DOHH2 (cell line): ENCODE results near the gene MRPL50.

Experiments used
- H3F3A ChIP-seq: fragments of 200-600 bp; sonication (generic), shearing (Covaris generic); 2 replicates; pipeline ENCODE4 v1.6.0; 2016; ENCODE audit warnings: antibody characterized with exemption, mild to moderate bottlenecking; ENCODE audit not compliant: control insufficient read depth, insufficient read depth
- H3K27ac ChIP-seq: fragments of 200-600 bp; sonication (generic); 2 replicates; pipeline ENCODE4 v1.5.1; 2014; ENCODE audit warnings: low read depth, mild to moderate bottlenecking, low read length, moderate library complexity
- H3K27me3 ChIP-seq: fragments of 200-600 bp; sonication (generic); 2 replicates; pipeline ENCODE4 v1.6.1; 2014; ENCODE audit warnings: mild to moderate bottlenecking, low read length, mixed read lengths; ENCODE audit not compliant: control insufficient read depth
- H3K36me3 ChIP-seq: fragments of 200-600 bp; sonication (generic); 2 replicates; pipeline ENCODE4 v1.6.1; 2014; ENCODE audit warnings: mild to moderate bottlenecking, low read length, moderate library complexity, mixed read lengths; ENCODE audit not compliant: control insufficient read depth
- H3K4me1 ChIP-seq: fragments of 200-600 bp; sonication (generic); 2 replicates; pipeline ENCODE4 v1.6.1; 2014; ENCODE audit warnings: mild to moderate bottlenecking, low read length, mixed read lengths; ENCODE audit not compliant: control insufficient read depth
- H3K4me2 ChIP-seq: fragments of 200-600 bp; sonication (generic); 2 replicates; pipeline ENCODE4 v1.6.0; 2014; ENCODE audit warnings: mild to moderate bottlenecking, low read length, moderate library complexity
- H3K4me3 ChIP-seq: fragments of 200-600 bp; sonication (generic); 2 replicates; pipeline ENCODE4 v1.5.1; 2014; ENCODE audit warnings: mild to moderate bottlenecking, low read length, mixed read lengths
- H3K79me2 ChIP-seq: fragments of 200-600 bp; sonication (generic); 2 replicates; pipeline ENCODE4 v1.6.1; 2014; ENCODE audit warnings: mild to moderate bottlenecking, low read length, mixed read lengths; ENCODE audit not compliant: control insufficient read depth
- H3K9me2 ChIP-seq: fragments of 200-600 bp; sonication (generic); replicated peaks from 2 replicates; pipeline ENCODE4 v1.6.1; 2014; ENCODE audit warnings: mild to moderate bottlenecking, low read length, mixed read lengths; ENCODE audit not compliant: control insufficient read depth
- H3K9me3 ChIP-seq: fragments of 200-600 bp; sonication (generic); 2 replicates; pipeline ENCODE4 v1.6.1; 2014; ENCODE audit warnings: antibody characterized with exemption, low read length, mixed read lengths; ENCODE audit not compliant: control insufficient read depth, insufficient read depth
- H4K20me1 ChIP-seq: fragments of 200-600 bp; sonication (generic); 2 replicates; pipeline ENCODE4 v1.6.0; 2014; ENCODE audit warnings: low read depth, mild to moderate bottlenecking, antibody characterized with exemption, low read length, moderate library complexity; ENCODE audit not compliant: control insufficient read depth, insufficient read depth
- EZH2phosphoT487 ChIP-seq: fragments of 200-600 bp; sonication (generic); IDR thresholded peaks from 2 replicates; pipeline ENCODE4 v1.6.1; 2017; ENCODE audit warnings: borderline replicate concordance, mild to moderate bottlenecking, antibody characterized with exemption, low read length, moderate library complexity, mixed read lengths
- TF ChIP-seq, protein P1 (sequence below): fragments of 200-600 bp; sonication (generic); IDR thresholded peaks from one replicate; pipeline ENCODE4 v1.5.1; 2014; ENCODE audit warnings: antibody characterized with exemption, mild to moderate bottlenecking, low read depth, low read length; ENCODE audit not compliant: poor library complexity, severe bottlenecking

Gene MRPL50

DNA sequence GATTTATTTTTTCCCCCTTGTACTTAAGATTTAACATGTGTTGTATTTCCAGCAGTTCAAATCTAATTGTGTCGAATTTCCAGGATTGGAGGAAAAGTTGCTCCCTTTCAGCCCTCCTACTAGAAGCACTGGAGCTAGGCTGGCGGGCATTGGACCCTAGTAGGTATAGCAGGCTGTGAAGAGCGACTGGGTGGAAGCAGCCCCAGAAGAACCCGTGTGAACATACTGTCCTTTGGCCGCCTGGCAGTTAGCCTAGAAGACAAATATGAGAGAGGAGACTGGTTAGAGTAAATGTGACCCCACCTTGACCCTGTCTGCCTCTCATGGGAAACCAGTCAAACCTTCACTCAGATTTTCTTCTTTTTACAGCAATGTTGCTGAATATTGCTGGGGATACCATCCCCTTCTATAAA is 23.2 kb upstream of the MRPL50 start:
- H3F3A ChIP-seq, result no peaks in the 10 kb centered on the region
- H4K20me1 ChIP-seq, result no peaks in the 10 kb centered on the region
- no peaks in the 10 kb centered on the region for H3K9me2 ChIP-seq
- no peak overlapping the region for H3K4me2 ChIP-seq
- H3K9me3 ChIP-seq, result no peaks in the 10 kb centered on the region
- no peaks in the 10 kb centered on the region for H3K4me1 ChIP-seq
- H3K79me2 ChIP-seq, result no peaks in the 10 kb centered on the region
- no peak overlapping the region for H3K27ac ChIP-seq
- H3K36me3 ChIP-seq, result no peaks in the 10 kb centered on the region
- TF ChIP-seq, protein P1, sequence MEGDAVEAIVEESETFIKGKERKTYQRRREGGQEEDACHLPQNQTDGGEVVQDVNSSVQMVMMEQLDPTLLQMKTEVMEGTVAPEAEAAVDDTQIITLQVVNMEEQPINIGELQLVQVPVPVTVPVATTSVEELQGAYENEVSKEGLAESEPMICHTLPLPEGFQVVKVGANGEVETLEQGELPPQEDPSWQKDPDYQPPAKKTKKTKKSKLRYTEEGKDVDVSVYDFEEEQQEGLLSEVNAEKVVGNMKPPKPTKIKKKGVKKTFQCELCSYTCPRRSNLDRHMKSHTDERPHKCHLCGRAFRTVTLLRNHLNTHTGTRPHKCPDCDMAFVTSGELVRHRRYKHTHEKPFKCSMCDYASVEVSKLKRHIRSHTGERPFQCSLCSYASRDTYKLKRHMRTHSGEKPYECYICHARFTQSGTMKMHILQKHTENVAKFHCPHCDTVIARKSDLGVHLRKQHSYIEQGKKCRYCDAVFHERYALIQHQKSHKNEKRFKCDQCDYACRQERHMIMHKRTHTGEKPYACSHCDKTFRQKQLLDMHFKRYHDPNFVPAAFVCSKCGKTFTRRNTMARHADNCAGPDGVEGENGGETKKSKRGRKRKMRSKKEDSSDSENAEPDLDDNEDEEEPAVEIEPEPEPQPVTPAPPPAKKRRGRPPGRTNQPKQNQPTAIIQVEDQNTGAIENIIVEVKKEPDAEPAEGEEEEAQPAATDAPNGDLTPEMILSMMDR, result no peak
- no peak for TF ChIP-seq EZH2phosphoT487
- H3K4me3 ChIP-seq, result no peak overlapping the region
- H3K27me3 ChIP-seq, result no peaks in the 10 kb centered on the region

DNA sequence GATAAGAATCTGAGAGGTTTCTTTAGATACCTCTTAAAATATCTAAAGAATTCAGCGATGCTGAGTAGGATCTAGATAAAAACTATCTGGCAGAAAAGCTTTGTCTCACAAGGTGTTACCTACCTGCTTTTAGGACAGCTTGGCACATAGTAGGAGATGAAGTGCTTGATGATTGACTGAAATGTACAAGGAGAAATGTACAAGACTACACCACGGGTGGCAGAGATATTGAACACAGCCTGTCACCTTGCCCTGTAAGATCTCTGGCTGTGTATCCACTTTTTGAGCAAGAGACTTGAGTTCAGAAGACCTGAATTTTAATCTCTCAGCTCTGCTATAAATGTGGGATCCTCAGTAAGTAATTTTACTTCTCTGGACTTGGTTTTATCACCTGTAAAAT is 21.4 kb upstream of the MRPL50 start:
- H3K9me3 ChIP-seq, result no peaks in the 10 kb centered on the region
- H3K27me3 ChIP-seq, result no peaks in the 10 kb centered on the region
- H3K27ac ChIP-seq, result no peak overlapping the region
- TF ChIP-seq, protein P1, result no peak
- TF ChIP-seq EZH2phosphoT487, result no peak
- no peaks in the 10 kb centered on the region for H3K9me2 ChIP-seq
- no peak overlapping the region for H3K4me2 ChIP-seq
- no peaks in the 10 kb centered on the region for H3K36me3 ChIP-seq
- no peaks in the 10 kb centered on the region for H3F3A ChIP-seq
- H3K79me2 ChIP-seq, result no peaks in the 10 kb centered on the region
- H3K4me1 ChIP-seq, result no peaks in the 10 kb centered on the region
- H3K4me3 ChIP-seq, result no peak overlapping the region
- no peaks in the 10 kb centered on the region for H4K20me1 ChIP-seq

DNA sequence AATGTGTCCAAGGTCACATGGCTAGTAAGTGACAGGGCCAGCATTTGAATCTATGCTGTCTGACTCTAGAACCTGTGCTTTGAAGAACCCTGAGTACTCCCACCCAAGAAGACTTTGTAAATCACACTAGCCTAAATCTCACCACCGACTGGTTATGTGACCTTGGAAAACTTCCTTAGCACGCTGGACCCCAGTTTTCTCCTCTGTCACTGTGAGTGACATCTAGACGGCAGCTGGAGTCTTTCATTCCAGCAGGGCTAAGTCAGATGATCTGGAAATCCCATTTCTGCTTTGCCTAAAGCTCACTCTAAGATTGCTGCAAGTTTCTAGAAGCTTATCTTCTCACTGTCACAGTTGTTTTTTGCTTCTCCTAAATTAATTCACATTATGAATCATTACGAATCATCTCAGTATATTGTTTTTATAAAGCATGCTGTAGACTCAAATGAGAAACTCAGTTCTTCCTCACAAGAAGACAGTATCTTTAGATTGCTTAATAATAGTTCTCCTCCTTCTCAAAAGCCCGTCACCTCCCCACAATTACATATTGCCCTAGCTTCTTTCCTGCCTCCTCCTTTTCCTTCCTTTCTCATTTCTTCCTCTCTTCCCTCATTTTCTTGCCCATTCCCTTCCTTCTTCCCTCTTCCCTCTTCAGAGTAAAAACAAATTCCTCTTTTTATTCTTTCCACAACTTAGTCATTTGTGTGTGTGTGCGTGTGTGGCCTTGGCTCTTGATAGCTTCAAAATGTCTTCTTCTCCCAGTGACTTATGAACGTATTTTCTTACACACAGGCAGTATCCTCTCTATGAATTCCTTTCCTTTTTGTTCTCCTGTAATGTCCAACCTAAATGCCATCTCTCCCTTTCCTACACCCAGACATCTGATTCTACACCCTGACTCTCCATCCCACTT is 20.4 kb upstream of the MRPL50 start:
- Histone ChIP-seq H4K20me1 (no peaks in the 10 kb centered on the region), H3K36me3 (no peaks in the 10 kb centered on the region), H3K4me1 (no peaks in the 10 kb centered on the region), H3K79me2 (no peaks in the 10 kb centered on the region), H3K27me3 (no peaks in the 10 kb centered on the region), H3K4me3 (no peak overlapping the region), H3K4me2 (no peak overlapping the region), H3F3A (no peaks in the 10 kb centered on the region), H3K9me3 (no peaks in the 10 kb centered on the region), H3K27ac (no peak overlapping the region), H3K9me2 (no peaks in the 10 kb centered on the region)
- TF ChIP-seq, protein P1, result no peak
- no peak for TF ChIP-seq EZH2phosphoT487
